IPS-NIHi11 (cell line): ENCODE measurements around the gene DDIAS.
"Not testable (repeated sequence)": the region's sequence is repeated elsewhere in the genome, so short reads cannot be mapped to it uniquely, and the experiment has no call there.

Source experiments
- DNase-seq: peaks from one replicate; pipeline ENCODE4 v3.0.0; 2012; ENCODE audit warnings: mixed read lengths, low spot score

Gene DDIAS

GRCh38 chr11:82969811-82970210, 68.3 kb downstream of the DDIAS start:
- no peak for DNase-seq

GRCh38 chr11:82970507-82971083, 69.1 kb downstream of the DDIAS start:
- not testable (repeated sequence) for DNase-seq

DNA sequence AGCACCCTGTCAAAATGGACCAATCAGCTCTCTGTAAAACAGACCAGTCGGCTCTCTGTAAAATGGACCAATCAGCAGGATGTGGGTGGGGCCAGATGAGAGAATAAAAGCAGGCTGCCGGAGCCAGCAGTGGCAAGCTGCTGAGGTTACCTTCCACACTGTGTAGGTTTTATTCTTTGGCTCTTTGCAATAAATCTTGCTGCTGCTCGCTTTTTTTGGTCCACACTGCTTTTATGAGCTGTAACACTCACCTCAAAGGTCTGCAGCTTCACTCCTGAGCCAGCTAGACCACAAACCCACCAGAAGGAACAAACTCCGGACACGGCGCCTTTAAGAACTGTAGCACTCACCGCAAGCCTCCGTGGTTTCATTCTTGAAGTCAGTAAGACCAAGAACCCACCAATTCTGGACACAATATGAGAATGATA, 70.0 kb downstream of the DDIAS start:
- not testable (repeated sequence) for DNase-seq

DNA sequence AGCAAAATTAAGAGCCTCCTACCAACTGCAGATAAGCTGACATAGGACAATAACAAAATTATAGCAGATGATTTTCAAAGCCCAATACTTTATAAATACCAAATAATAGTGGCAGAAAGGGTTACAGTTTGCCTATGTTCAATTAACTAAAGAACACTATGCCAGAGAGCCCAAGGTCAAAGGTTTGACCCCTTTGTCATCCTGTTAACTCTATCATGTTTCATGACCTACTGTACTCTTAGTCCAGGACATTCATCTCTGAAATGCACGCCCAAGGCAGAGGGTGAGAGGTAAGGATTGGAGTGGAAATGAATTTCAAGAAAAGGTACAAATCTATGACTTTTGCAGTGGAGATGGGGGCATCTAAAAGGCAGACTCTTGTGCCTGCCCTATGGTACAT, 70.6 kb downstream of the DDIAS start:
- no peak for DNase-seq

- no peak for DNase-seq
Observed at GRCh38 chr11:82974135-82974534, 72.6 kb downstream of the DDIAS start.

- no peak for DNase-seq
Observed at GRCh38 chr11:82974851-82975250, 73.3 kb downstream of the DDIAS start.

GRCh38 chr11:82975882-82976281, 74.3 kb downstream of the DDIAS start:
- no peak for DNase-seq

- DNase-seq: no peak
Observed at GRCh38 chr11:82976786-82977185, 75.2 kb downstream of the DDIAS start.

- no peak for DNase-seq
Observed at GRCh38 chr11:82978422-82979099, 77.0 kb downstream of the DDIAS start.

- DNase-seq: no peak
Observed at GRCh38 chr11:82979824-82980223, 78.3 kb downstream of the DDIAS start.

DNA sequence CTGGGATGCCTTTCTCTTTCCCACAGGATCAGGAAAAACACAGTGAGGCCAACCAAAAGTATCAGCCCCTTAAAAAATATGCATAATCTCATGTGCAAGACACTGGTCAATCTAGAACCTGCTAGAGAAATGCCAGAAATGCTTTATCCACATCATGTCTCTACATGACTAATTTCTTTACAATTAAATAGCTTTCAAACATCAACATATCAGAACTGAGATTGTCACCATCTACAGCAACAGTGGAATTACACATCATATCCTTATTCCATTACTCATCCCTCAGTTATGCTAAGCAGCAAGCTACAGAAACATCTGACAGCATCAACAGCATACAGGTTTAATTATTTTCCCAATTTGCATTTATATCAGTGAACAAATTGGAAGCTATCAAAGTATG, 78.8 kb downstream of the DDIAS start:
- DNase-seq: no peak

DNA sequence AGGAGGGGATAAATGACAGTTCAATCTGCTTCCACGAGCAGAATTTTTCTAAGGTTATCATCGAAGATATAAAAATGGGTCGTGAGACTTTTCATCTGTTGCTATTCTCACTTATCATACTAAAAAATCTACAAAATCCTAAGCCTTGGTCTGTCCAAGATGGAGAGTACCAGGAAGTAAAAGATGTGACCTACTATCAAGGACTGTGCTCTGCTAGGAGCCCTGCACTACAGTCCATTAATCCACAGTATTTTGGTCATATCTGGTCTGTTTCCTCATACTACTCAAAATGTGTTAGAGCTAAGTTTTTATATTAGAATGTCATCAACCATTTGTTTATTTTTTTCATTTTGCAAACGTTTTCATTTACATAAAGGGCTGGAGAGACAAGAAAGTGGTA, 79.4 kb downstream of the DDIAS start:
- no peak for DNase-seq

- no peak for DNase-seq
Observed at GRCh38 chr11:82981852-82982251, 80.3 kb downstream of the DDIAS start.
